ENCODE measurements around the gene DLGAP1.
A peak's percentile ranks its signal among the peaks of the same experiment; 100 is the strongest.

Gene DLGAP1

GRCh38 chr18:3773303-3773702, 681.8 kb downstream of the DLGAP1 start:
- DNase-seq (ENCODE audit: low spot score), result no peak

DNA sequence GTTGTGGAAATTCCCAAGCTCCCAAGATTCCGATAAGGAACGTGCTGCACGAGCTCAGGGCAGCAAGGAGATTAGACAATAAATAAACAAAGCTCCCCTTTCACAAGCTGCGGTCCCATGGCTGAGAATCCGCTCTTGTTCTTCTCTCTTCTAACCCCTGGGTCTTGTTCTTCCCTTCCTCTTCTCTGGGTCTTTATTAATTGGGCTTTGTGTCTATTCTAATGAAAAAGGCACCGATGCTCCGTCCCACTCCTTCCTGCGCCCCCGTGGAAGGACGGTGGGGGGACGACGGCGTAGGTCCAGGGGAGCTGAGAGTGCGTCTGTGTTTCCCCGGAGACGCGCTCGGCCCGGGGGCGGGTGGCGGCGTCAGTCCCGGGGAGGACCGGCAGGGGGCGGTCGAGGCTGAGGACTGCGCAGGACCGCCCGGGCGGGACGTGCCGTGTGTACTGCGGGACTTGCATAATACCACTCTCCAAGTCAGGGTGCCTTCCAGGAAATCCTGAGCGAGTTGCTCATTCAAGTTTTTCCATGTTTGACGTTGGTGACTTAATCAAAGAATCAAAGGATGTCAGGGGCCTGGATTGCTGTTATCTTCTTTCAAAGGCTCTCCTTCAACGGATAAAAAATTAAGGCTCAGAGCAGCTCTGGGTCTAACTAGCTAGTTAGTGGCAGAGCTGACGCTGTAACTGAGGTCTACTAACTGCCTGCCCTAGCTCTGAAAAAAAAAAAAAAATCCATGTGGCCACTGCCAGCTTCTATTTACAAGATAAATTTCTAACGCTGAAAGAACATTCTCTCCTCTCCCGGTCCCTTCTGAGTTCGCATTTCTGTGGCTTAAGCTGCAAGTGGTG, 683.8 kb downstream of the DLGAP1 start:
- DNase-seq (ENCODE audit: low spot score), result peak; percentile 76

- no peak for DNase-seq (ENCODE audit: low spot score)
These were observed 693.8 kb downstream of the DLGAP1 start for GRCh38 chr18:3761266-3761665.

GRCh38 chr18:3760741-3761140, 694.4 kb downstream of the DLGAP1 start:
- no peak for DNase-seq (ENCODE audit: low spot score)

GRCh38 chr18:3759099-3759498, 696.0 kb downstream of the DLGAP1 start:
- no peak for DNase-seq (ENCODE audit: low spot score)

GRCh38 chr18:3758531-3758930, 696.6 kb downstream of the DLGAP1 start:
- no peak for DNase-seq (ENCODE audit: low spot score)

- DNase-seq (ENCODE audit: low spot score), result no peak
These were observed 697.7 kb downstream of the DLGAP1 start for GRCh38 chr18:3757361-3757760.

DNA sequence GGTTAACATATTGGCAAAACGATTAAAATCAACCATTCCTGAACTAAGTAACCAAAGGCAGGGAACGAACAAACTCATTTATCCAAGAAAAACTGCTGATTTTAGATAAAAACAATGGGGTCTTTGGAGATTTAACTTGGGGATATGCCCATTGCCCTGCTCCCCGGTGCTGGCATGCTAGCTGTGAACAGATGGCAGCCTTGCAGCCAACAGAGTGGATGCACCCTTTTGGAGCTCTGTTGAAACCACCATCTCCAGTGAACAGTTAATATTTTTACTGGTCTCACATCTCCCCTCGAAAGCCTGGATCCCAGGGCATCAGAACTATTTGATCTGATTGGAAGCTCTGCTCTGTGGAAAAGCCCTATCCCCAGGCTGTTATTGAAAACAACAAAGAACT, 702.0 kb downstream of the DLGAP1 start:
- no peak for DNase-seq (ENCODE audit: low spot score)

DNA sequence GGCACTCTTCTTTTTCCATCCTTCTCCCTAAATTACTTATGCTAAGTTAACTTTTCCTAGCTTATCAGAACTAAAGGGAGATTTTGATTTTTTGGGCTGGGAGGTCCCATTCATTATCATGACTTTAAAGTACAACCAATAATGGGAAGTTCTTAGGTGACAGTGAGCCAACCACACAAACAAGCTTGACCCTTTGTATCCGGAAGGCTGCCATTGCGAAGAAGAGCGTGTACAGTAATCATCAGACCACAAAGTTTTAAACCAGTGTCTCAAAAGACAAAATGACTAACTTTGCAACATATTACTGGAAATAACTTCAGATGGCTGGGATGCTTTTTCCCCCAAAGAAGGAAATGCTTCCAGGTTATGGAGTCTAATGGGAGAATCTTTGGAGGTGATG, 707.0 kb downstream of the DLGAP1 start:
- DNase-seq (ENCODE audit: low spot score), result no peak

- DNase-seq (ENCODE audit: low spot score), result no peak
These were observed 707.7 kb downstream of the DLGAP1 start for GRCh38 chr18:3747176-3747973.

GRCh38 chr18:3742541-3742940, 712.6 kb downstream of the DLGAP1 start:
- no peak for DNase-seq (ENCODE audit: low spot score)

DNA sequence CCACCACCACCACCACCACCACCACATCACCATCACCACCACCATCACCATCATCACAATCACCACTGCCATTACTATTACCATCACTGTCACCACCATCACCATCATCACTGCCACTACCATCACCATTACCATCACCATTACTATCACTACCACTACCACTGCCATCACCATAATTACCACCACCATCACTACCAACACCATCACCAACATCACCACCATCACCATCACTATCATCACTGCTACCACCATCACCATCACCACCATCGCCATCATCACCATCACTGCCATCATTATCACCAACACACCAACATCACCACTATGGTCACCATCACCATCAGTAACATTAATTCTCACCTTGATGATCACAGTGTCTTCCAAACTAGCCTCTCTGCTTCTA, 713.8 kb downstream of the DLGAP1 start:
- DNase-seq (ENCODE audit: low spot score), result no peak

GRCh38 chr18:3728704-3729437, 726.2 kb downstream of the DLGAP1 start:
- DNase-seq (ENCODE audit: low spot score), result no peak

- no peak for DNase-seq (ENCODE audit: low spot score)
These were observed 727.8 kb downstream of the DLGAP1 start for GRCh38 chr18:3727274-3727673.

- no peak for DNase-seq (ENCODE audit: low spot score)
These were observed 728.7 kb downstream of the DLGAP1 start for GRCh38 chr18:3726238-3726951.

GRCh38 chr18:3725115-3725514, 730.0 kb downstream of the DLGAP1 start:
- no peak for DNase-seq (ENCODE audit: low spot score)

- no peak for DNase-seq (ENCODE audit: low spot score)
These were observed 731.6 kb downstream of the DLGAP1 start for GRCh38 chr18:3723554-3723953.

- DNase-seq (ENCODE audit: low spot score), result no peak
These were observed 732.3 kb downstream of the DLGAP1 start for GRCh38 chr18:3722649-3723433.

DNA sequence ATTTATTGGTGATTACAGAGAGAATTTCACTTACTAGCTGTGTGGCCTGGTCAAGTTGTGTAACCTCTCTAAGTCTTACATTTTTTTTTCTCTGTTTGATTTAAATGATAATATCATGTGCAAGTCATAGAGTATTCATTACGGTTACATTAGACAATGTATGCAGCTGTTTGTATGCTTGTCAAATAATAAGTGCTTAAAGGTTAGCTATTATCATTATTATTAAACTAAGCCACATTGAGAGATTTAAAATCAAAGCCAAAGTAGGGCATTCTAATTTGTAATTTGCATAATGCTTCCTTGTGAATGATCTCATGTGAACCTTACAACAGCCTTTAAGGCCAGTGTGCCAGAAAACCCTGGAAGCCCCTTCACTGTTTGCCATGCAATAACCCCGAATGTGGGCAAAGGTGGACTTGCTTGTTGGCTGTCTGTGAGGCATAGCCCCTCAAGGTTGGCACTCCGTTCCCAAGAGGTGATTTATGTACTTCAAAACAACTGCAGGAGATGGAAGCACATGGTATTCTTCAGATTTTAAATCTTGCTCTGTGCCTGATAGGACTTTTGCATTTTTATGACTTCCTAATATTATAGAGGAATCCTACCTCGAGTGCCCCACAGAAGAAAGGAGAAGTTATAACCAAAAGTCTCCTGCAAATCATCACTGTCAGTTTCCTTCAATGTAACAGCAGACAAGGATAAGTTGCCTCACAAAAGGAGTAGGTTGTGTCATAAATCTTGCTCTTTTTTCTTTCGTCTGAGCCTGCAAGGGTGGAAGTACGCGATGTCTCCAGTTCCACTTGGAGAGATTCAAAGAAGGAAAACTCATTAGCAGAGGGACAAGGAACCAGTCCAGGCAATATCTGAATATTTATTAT, 733.1 kb downstream of the DLGAP1 start:
- DNase-seq (ENCODE audit: low spot score), result no peak

All from hematopoietic multipotent progenitor cell treated with erythropoietin and hydrocortisone succinate and interleukin-3 and kit ligand, for 15 days (in vitro differentiated cells).